Activated CD8-positive, alpha-beta memory T cell treated with anti-CD3 and anti-CD28 coated beads for 48 hours (primary cell): ENCODE data around the gene SIX3.

Experiments
- DNase-seq, 3 experiments: peaks; one replicate each; pipeline ENCODE4 v3.0.0-alpha.2; 2020; ENCODE audit warnings: low read depth in 2 of 3, low spot score in 2 of 3

The SIX3 gene

GRCh38 chr2:44941551-44942234 is at the start of gene SIX3:
SIX3 (plus strand) TSS chr2:44941702; CDS start chr2:44942105, 403 bp downstream.
- DNase-seq: peak in 1 of 3 experiments; percentile 26

GRCh38 chr2:44894058-44894457 is 47.4 kb upstream of the SIX3 start:
- DNase-seq: no peak

- no peak for DNase-seq
These were observed 46.4 kb upstream of the SIX3 start for GRCh38 chr2:44895061-44895460.

GRCh38 chr2:44897406-44897805 is 44.1 kb upstream of the SIX3 start:
- DNase-seq: no peak

GRCh38 chr2:44902217-44903137 is 39.0 kb upstream of the SIX3 start:
- DNase-seq: no peak

GRCh38 chr2:44904578-44904977 is 36.9 kb upstream of the SIX3 start:
- no peak for DNase-seq

GRCh38 chr2:44906972-44907371 is 34.5 kb upstream of the SIX3 start:
- DNase-seq: no peak

GRCh38 chr2:44909831-44910230 is 31.7 kb upstream of the SIX3 start:
- no peak for DNase-seq

- DNase-seq: no peak
These were observed 28.8 kb upstream of the SIX3 start for GRCh38 chr2:44912660-44913059.

GRCh38 chr2:44916291-44916690 is 25.2 kb upstream of the SIX3 start:
- DNase-seq: no peak

GRCh38 chr2:44918095-44918775 is 23.3 kb upstream of the SIX3 start:
- no peak for DNase-seq

- no peak for DNase-seq
These were observed 20.8 kb upstream of the SIX3 start for GRCh38 chr2:44920751-44921150.

GRCh38 chr2:44922776-44923175 is 18.7 kb upstream of the SIX3 start:
- DNase-seq: no peak

GRCh38 chr2:44925561-44926136 is 15.9 kb upstream of the SIX3 start:
- no peak for DNase-seq

- no peak for DNase-seq
These were observed 14.5 kb upstream of the SIX3 start for GRCh38 chr2:44926957-44927356.

GRCh38 chr2:44927985-44928482 is 13.5 kb upstream of the SIX3 start:
- no peak for DNase-seq

- DNase-seq: no peak
These were observed 12.9 kb upstream of the SIX3 start for GRCh38 chr2:44928483-44929158.

- DNase-seq: no peak
These were observed 12.3 kb upstream of the SIX3 start for GRCh38 chr2:44929159-44929734.

GRCh38 chr2:44929735-44930273 is 11.7 kb upstream of the SIX3 start:
- no peak for DNase-seq
